K562 (cell line): ENCODE measurements around the gene GAMT. TPM values are rescaled to one million over a fixed set of nuclear protein-coding genes. Genes with fewer than 3 reads are reported as not detected.
A peak's percentile ranks its signal among the peaks of the same experiment; 100 is the strongest.

ENCODE experiments used
- ATAC-seq: fragments of 200-7000 bp; cut with Tn5 transposase; 3 replicates; pipeline ENCODE4 v1.9.1; 2020; ENCODE audit warnings: moderate library complexity
- BruUV-seq: library from RNA; stranded (reverse); fragments of 400-500 nt; replicated peaks from 2 replicates; lab custom pipeline; 2021; lab: Mats Ljungman, UMichigan
- CTCF ChIA-PET: fragments of 300-600 bp; formaldehyde crosslinking; extraction: SDS; loops from one replicate; lab custom pipeline; 2021; ENCODE audit warnings: low intra/inter-chr PET ratio; lab: Yijun Ruan, JAX
- POLR2A ChIA-PET: fragments of 300-600, 350-650 bp; sonication (Branson Sonifier 250); formaldehyde crosslinking; extraction: SDS; loops from one replicate; lab custom pipeline; 2021; ENCODE audit warnings: antibody characterized with exemption, inconsistent platforms; lab: Yijun Ruan, JAX
- DNase-seq, 4 experiments: peaks; one replicate each; pipeline versions ENCODE4 v3.0.0 to v3.0.0-alpha.2; 2011 to 2018; ENCODE audit warnings: low spot score in 3 of 4, mixed read lengths in 3 of 4; ENCODE audit errors: extremely low read depth in 1 of 4
- FAIRE-seq: peaks from 2 replicates; lab custom pipeline; 2011; peaks lifted over from hg19 to GRCh38; lab: Jason Lieb, UNC
- H2AFZ ChIP-seq: 2 replicates; pipeline ENCODE4 v1.6.0; 2011; ENCODE audit warnings: low read depth, low read length, control low read depth, inconsistent platforms
- H3K27ac ChIP-seq: fragments of 200-600 bp; 3 replicates; pipeline ENCODE4 v1.8.0; 2011; ENCODE audit warnings: low read depth, mild to moderate bottlenecking, control low read depth, inconsistent platforms, low read length, moderate library complexity, mixed read lengths; ENCODE audit errors: extremely low read depth
- H3K27me3 ChIP-seq, 2 experiments: fragments of 300-600 bp in 1 of 2; 2 replicates in 1 of 2; 3 replicates in 1 of 2; pipeline versions ENCODE4 v1.6.0 to v1.8.0; 2011; ENCODE audit warnings: inconsistent platforms in 2 of 2, low read length in 2 of 2, mild to moderate bottlenecking in 1 of 2, mixed read lengths in 1 of 2, moderate library complexity in 1 of 2; ENCODE audit not compliant: control insufficient read depth in 2 of 2, insufficient read depth in 2 of 2
- H3K36me3 ChIP-seq: fragments of 300-600 bp; 3 replicates; pipeline ENCODE4 v1.8.0; 2011; ENCODE audit warnings: mild to moderate bottlenecking, low read length, inconsistent platforms; ENCODE audit not compliant: control insufficient read depth, insufficient read depth
- H3K4me1 ChIP-seq, 2 experiments: fragments of 200-600 bp in 1 of 2; replicated peaks in 1 of 2; 2 replicates in 1 of 2; 3 replicates in 1 of 2; pipeline versions ENCODE4 v1.5.1 to v1.8.0; 2011; ENCODE audit warnings: inconsistent platforms in 2 of 2, low read length in 2 of 2, mild to moderate bottlenecking in 1 of 2, mixed read lengths in 1 of 2, moderate library complexity in 1 of 2; ENCODE audit not compliant: control insufficient read depth in 2 of 2, insufficient read depth in 2 of 2
- H3K4me2 ChIP-seq: 2 replicates; pipeline ENCODE4 v1.6.1; 2011; ENCODE audit warnings: low read length, control low read depth, inconsistent platforms, mixed read lengths; ENCODE audit not compliant: insufficient read depth
- H3K4me3 ChIP-seq: fragments of 200-600 bp; sonication (generic), shearing (Covaris generic); 2 replicates; pipeline ENCODE4 v1.5.1; 2016; ENCODE audit warnings: control low read depth, inconsistent platforms
- H3K79me2 ChIP-seq: fragments of 200-600 bp; 3 replicates; pipeline ENCODE4 v1.8.0; 2011; ENCODE audit warnings: low read length, inconsistent platforms; ENCODE audit not compliant: control insufficient read depth, insufficient read depth
- H3K9ac ChIP-seq, 2 experiments: 2 replicates each; pipeline versions ENCODE4 v1.6.0 to v1.6.1; 2011; ENCODE audit warnings: low read depth in 2 of 2, low read length in 2 of 2, control low read depth in 1 of 2, inconsistent platforms in 1 of 2, mild to moderate bottlenecking in 1 of 2, mixed read lengths in 1 of 2; ENCODE audit not compliant: insufficient read depth in 1 of 2
- H3K9me1 ChIP-seq: one replicate; pipeline ENCODE4 v1.6.0; 2011; ENCODE audit warnings: inconsistent platforms, mild to moderate bottlenecking, low read length, moderate library complexity; ENCODE audit not compliant: control insufficient read depth, insufficient read depth
- H3K9me3 ChIP-seq: replicated peaks from 2 replicates; pipeline ENCODE4 v1.5.1; 2011; ENCODE audit warnings: low read depth, low read length, inconsistent platforms; ENCODE audit not compliant: control insufficient read depth, insufficient read depth
- H4K20me1 ChIP-seq: replicated peaks from 2 replicates; pipeline ENCODE4 v1.6.1; 2011; ENCODE audit warnings: low read length, inconsistent platforms, mixed read lengths; ENCODE audit not compliant: control insufficient read depth, insufficient read depth
- BACH1 ChIP-seq: fragments of 200-800 bp; sonication (Bioruptor generic); IDR thresholded peaks from 2 replicates; pipeline ENCODE4 v1.6.1; 2016; ENCODE audit warnings: missing genetic modification characterization, missing compliant biosample characterization
- CBX2 ChIP-seq: fragments of 200-600 bp; sonication (generic); IDR thresholded peaks from one replicate; pipeline ENCODE4 v1.6.1; 2012; ENCODE audit warnings: mild to moderate bottlenecking, low read length, inconsistent platforms; ENCODE audit not compliant: insufficient read depth, poor library complexity, severe bottlenecking
- RBFOX2 ChIP-seq: fragments of 200-400 bp; formaldehyde crosslinking; IDR thresholded peaks from 2 replicates; pipeline ENCODE4 v1.6.1; 2017; ENCODE audit warnings: low read depth, mild to moderate bottlenecking, low read length, moderate library complexity
- RCOR1 ChIP-seq, 2 experiments: IDR thresholded peaks; 2 replicates each; pipeline ENCODE4 v1.6.1; 2012; ENCODE audit warnings: low read depth in 2 of 2, low read length in 2 of 2, borderline replicate concordance in 1 of 2, improper control_type of control experiment in 1 of 2
- XRCC4 ChIP-seq: IDR thresholded peaks from one replicate; pipeline ENCODE4 v1.6.1; 2011; ENCODE audit not compliant: insufficient read depth, insufficient read length; ENCODE audit errors: extremely low read depth
- WGBS: fragments of 100-300 bp; shearing (Covaris generic); methylation state at CpG from one replicate; pipeline ENCODE4 v1.1.6; 2016; ENCODE audit warnings: low coverage, mixed read lengths; ENCODE audit not compliant: insufficient coverage; ENCODE audit errors: missing lambda C conversion rate; 5-methylcytosine and 5-hydroxymethylcytosine counted together
- in situ Hi-C: fragments of 300-500 bp; cut with MboI; formaldehyde crosslinking; loops from 4 replicates; pipeline ENCODE4 v1.15.0; 2018; ENCODE audit warnings: inconsistent platforms, mixed read lengths
- intact Hi-C: fragments of 100-400 bp; cut with micrococcal nuclease; formaldehyde crosslinking; loops from 2 replicates; pipeline ENCODE4 v1.14.2; 2022
- polyA plus RNA-seq, 8 experiments: library from polyadenylated mRNA; depleted of rRNA in 4 of 8; stranded (reverse) in 5 of 8; unstranded in 3 of 8; fragments of >200 nt; fragmentation: Nextera tagmentation in 2 of 8; fragmentation: Illumina TruSeq in 1 of 8; extraction: Ambion mirVana in 2 of 8; extraction: Trizol in 1 of 8; gene quantifications; 2 replicates each; pipeline versions ENCODE4 v1.2.1 to v1.2.3, GENCODE V29; 2011 to 2014; ENCODE audit warnings: inconsistent platforms in 1 of 8, missing spikeins in 1 of 8
- total RNA-seq, 7 experiments: library from RNA; depleted of rRNA in 6 of 7; stranded (reverse); fragments of >200 nt in 6 of 7; fragmentation: Illumina TruSeq in 2 of 7; extraction: Trizol in 2 of 7; gene quantifications; 2 replicates each; pipeline versions ENCODE4 v1.2.1 to v1.2.3, GENCODE V29; 2011 to 2021; ENCODE audit warnings: low replicate concordance in 1 of 7
- TF ChIP-seq, protein P1 (sequence below): sonication (generic); formaldehyde crosslinking; IDR thresholded peaks from 2 replicates; pipeline ENCODE4 v1.8.1; 2023; ENCODE audit warnings: mild to moderate bottlenecking, missing genetic modification reagents
- TF ChIP-seq, protein P2 (sequence below): sonication (generic); formaldehyde crosslinking; IDR thresholded peaks from 2 replicates; pipeline ENCODE4 v1.8.0; 2022; ENCODE audit warnings: mild to moderate bottlenecking, missing genetic modification reagents, borderline replicate concordance

Gene GAMT
- total and polyA plus RNA-seq, 9 of the 15 experiments (the other 6 are each of a cell fraction or from before 2014, with no cell fraction given): 1.3 to 35.3 (median 27.2) TPM

DNA sequence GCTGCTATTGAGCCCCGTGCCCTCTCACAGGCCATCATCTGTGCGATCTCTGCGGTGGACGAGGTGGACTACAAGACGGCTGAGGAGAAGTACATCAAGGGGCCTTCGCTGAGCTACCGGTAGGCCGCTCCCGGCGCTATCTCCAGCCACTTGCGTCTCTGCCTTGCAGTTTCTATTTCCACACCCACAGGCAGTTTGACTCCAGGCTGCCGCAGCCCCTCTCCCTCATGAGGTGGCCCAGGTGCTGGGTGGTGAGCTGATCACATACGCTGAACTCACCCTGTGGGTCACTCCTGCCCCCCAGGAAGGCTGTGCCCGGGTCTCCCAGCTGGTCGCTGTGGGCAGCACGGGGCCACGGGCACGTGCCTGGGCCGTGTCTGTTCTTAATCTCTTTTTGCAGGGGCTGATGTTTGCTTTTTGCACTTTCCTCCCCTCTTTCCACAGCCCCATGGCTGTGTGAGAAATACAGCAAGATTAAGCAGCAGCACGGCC is 28.3 kb downstream of the GAMT start:
- Histone ChIP-seq H3K36me3 (peaks cover 73% of the 10 kb centered on the region), H4K20me1 (no peaks in the 10 kb centered on the region), H3K4me1 (peaks cover 0 to 45% of the 10 kb centered on the region in 2 experiments; a peak in 2 of 5 replicates), H3K27ac (no peak overlapping the region), H2AFZ (no peak overlapping the region), H3K27me3 (no peaks in the 10 kb centered on the region), H3K4me2 (no peak overlapping the region), H3K79me2 (no peaks in the 10 kb centered on the region), H3K9ac (peak overlapping the region in 1 of 2 experiments; percentile 74; a peak in 2 of 4 replicates), H3K4me3 (no peak overlapping the region), H3K9me1 (no peaks in the 10 kb centered on the region), H3K9me3 (no peaks in the 10 kb centered on the region)
- FAIRE-seq: no peak
- ATAC-seq: no peak
- no TSS peak for BruUV-seq
- DNase-seq: no peak
- intact Hi-C loops (loop anchor here (2.0 kb wide), 1 partner anchor 56 kb away; no protein-coding TSS in a partner anchor), in situ Hi-C loops (no loop called here)
- TF ChIP-seq RBFOX2 (peak; percentile 29; the same call in 1 of the 2 replicates), BACH1 (tag) (no peak)
- POLR2A ChIA-PET: interaction anchor here (0.6 to 3.0 kb wide), 4 partner anchors 10 to 1805 kb away, joined by 3 to 10 read pairs (median 4); partner anchors contain the start of genes CIRBP, NDUFS7 and S1PR4
- CTCF ChIA-PET: interaction anchor here (1.8 kb wide), 1 partner anchor 93 kb away, joined by 7 read pairs; no protein-coding TSS in a partner anchor
- WGBS: 92% methylated on average over 18 of the region's 20 CpGs

DNA sequence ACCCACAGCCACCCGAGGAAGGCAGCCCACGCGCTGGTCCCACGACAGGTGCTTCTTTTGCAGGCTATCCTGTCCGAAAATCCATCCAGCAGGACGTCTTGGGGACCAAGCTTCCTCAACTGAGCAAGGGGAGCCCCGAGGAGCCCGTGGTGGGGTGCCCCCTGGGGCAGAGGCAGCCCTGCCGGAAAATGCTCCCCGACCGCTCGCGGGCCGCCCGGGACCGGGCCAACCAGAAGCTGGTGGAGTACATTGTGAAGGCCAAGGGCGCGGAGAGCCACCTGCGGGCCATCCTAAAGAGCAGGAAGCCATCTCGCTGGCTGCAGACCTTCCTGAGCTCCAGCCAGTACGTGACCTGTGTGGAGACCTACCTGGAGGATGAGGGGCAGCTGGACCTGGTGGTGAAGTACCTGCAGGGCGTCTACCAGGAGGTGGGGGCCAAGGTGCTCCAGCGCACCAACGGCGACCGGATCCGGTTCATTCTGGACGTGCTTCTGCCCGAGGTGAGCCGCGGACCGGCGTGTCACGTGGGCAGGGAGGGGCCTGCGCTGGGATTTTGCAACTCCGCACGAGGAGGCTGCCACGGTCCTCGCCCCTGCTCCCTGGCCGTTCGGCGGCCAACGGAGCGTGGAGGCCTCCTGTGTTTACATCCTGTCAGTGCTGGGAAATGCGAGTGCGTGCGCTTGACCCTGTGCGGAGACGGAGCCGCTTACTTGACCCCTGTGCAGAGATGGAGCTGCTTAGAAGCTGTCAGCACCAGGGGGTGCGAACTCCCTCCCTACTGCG is 30.6 kb downstream of the GAMT start:
- Histone ChIP-seq H4K20me1 (no peaks in the 10 kb centered on the region), H3K4me1 (peaks cover 12 to 44% of the 10 kb centered on the region in 2 experiments), H3K4me2 (no peak overlapping the region), H3K9me1 (no peaks in the 10 kb centered on the region), H3K9ac (peak overlapping the region in 1 of 2 experiments; percentile 64; a peak in 2 of 4 replicates), H3K79me2 (no peaks in the 10 kb centered on the region), H3K27me3 (no peaks in the 10 kb centered on the region), H3K36me3 (peaks cover 78% of the 10 kb centered on the region), H3K27ac (no peak overlapping the region), H3K4me3 (no peak overlapping the region), H2AFZ (no peak overlapping the region), H3K9me3 (no peaks in the 10 kb centered on the region)
- no peak for FAIRE-seq
- ChIA-PET CTCF (interaction anchor here (0.7 to 1.8 kb wide), 3 partner anchors 91 to 126 kb away, joined by 3 to 7 read pairs (median 3); no protein-coding TSS in a partner anchor), POLR2A (interaction anchor here (0.9 to 3.0 kb wide), 2 partner anchors 14 to 102 kb away, joined by 3 to 10 read pairs; partner anchors contain the start of gene CIRBP)
- ATAC-seq: no peak
- intact Hi-C loops: no loop called here
- in situ Hi-C loops: no loop called here
- BruUV-seq: no TSS peak
- DNase-seq: no peak
- WGBS: 93% methylated on average over 47 of the region's 52 CpGs
- TF ChIP-seq XRCC4: no peak
- peak; percentile 38; the same call in 1 of the 2 replicates for TF ChIP-seq RBFOX2
- no peak for TF ChIP-seq CBX2
- TF ChIP-seq, protein P1, sequence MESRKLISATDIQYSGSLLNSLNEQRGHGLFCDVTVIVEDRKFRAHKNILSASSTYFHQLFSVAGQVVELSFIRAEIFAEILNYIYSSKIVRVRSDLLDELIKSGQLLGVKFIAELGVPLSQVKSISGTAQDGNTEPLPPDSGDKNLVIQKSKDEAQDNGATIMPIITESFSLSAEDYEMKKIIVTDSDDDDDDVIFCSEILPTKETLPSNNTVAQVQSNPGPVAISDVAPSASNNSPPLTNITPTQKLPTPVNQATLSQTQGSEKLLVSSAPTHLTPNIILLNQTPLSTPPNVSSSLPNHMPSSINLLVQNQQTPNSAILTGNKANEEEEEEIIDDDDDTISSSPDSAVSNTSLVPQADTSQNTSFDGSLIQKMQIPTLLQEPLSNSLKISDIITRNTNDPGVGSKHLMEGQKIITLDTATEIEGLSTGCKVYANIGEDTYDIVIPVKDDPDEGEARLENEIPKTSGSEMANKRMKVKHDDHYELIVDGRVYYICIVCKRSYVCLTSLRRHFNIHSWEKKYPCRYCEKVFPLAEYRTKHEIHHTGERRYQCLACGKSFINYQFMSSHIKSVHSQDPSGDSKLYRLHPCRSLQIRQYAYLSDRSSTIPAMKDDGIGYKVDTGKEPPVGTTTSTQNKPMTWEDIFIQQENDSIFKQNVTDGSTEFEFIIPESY (CRISPR knock-in tag): peak; percentile 63
- TF ChIP-seq, protein P2, sequence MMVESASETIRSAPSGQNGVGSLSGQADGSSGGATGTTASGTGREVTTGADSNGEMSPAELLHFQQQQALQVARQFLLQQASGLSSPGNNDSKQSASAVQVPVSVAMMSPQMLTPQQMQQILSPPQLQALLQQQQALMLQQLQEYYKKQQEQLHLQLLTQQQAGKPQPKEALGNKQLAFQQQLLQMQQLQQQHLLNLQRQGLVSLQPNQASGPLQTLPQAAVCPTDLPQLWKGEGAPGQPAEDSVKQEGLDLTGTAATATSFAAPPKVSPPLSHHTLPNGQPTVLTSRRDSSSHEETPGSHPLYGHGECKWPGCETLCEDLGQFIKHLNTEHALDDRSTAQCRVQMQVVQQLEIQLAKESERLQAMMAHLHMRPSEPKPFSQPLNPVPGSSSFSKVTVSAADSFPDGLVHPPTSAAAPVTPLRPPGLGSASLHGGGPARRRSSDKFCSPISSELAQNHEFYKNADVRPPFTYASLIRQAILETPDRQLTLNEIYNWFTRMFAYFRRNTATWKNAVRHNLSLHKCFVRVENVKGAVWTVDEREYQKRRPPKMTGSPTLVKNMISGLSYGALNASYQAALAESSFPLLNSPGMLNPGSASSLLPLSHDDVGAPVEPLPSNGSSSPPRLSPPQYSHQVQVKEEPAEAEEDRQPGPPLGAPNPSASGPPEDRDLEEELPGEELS (CRISPR knock-in tag): no peak
- no peak for TF ChIP-seq RCOR1 (IDR thresholded peaks at IDR 0.05; ENCODE audit: borderline replicate concordance in 1 of 2, low read depth in 2 of 2, low read length in 2 of 2)
